ENCODE data around the gene SARDH. TPM values are rescaled to one million over a fixed set of nuclear protein-coding genes. Genes with fewer than 3 reads are reported as not detected.

SARDH gene
- total RNA-seq, 1 experiment from 2014 or later, result 5.6 TPM

DNA sequence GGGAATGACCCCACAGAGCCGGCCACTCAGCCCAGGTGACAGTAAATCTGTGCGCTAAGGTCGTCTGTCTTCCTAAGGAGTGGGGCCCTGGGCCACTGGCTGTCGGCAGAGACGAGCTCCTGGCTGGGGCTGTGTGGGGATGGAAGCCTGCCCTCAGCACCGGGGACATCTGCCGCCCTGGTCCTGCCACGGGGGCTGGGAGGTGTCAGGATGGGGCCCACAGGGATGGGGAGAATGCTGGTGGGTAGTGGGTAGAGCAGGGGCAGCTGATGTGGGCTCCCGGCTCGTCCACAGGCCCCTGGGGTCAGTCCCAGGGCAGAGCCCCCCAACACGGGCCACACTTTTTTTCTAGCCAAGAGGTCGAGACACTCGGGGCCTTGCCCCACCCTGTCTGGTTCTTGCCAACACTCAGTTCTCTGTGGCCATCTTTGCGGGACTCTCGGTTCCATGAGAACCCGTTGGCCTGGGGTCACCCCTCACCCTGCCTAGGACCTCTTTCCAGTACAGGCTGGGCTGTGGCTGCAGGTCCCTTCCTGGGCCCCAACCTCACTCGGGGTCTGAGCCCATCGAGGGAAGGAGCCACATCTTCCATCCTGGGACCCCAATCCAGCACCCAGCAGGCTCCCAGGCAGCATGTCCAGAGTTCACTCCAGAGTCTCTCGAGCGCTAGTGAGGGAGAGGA is 57.0 kb downstream of the SARDH start:
- H3K79me2 ChIP-seq (ENCODE audit: insufficient read depth, low read length), result no peaks in the 10 kb centered on the region
- no peaks in the 10 kb centered on the region for H3K4me1 ChIP-seq (ENCODE audit: control insufficient read depth in 1 of 2, insufficient read depth in 2 of 2, low read length in 2 of 2)
- POLR2A ChIA-PET, result no interaction called here
- no peaks in the 10 kb centered on the region for H3K9me3 ChIP-seq (ENCODE audit: control insufficient read depth in 1 of 2, insufficient read depth in 1 of 2, low read depth in 1 of 2, low read length in 2 of 2)
- no peak overlapping the region for H3K9ac ChIP-seq (ENCODE audit: low read length)
- TF ChIP-seq JUND (IDR thresholded peaks at IDR 0.05) (no peak), RAD21 (IDR thresholded peaks at IDR 0.05; ENCODE audit: low read depth) (no peak), TCF7L2 (IDR thresholded peaks at IDR 0.05; ENCODE audit: borderline replicate concordance, extremely low read depth, insufficient read depth, insufficient read length) (no peak), ELF1 (IDR thresholded peaks at IDR 0.05; ENCODE audit: borderline replicate concordance, low read depth) (no peak), ZFX (IDR thresholded peaks at IDR 0.05) (no peak), EZH2phosphoT487 (IDR thresholded peaks at IDR 0.05; ENCODE audit: borderline replicate concordance) (no peak), CEBPB (IDR thresholded peaks at IDR 0.05; ENCODE audit: low read depth) (no peak)
- TF ChIP-seq, protein P1, sequence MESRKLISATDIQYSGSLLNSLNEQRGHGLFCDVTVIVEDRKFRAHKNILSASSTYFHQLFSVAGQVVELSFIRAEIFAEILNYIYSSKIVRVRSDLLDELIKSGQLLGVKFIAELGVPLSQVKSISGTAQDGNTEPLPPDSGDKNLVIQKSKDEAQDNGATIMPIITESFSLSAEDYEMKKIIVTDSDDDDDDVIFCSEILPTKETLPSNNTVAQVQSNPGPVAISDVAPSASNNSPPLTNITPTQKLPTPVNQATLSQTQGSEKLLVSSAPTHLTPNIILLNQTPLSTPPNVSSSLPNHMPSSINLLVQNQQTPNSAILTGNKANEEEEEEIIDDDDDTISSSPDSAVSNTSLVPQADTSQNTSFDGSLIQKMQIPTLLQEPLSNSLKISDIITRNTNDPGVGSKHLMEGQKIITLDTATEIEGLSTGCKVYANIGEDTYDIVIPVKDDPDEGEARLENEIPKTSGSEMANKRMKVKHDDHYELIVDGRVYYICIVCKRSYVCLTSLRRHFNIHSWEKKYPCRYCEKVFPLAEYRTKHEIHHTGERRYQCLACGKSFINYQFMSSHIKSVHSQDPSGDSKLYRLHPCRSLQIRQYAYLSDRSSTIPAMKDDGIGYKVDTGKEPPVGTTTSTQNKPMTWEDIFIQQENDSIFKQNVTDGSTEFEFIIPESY (IDR thresholded peaks at IDR 0.05; ENCODE audit: extremely low read depth, insufficient replicate concordance, low read length), result no peak
- TF ChIP-seq, protein P2, sequence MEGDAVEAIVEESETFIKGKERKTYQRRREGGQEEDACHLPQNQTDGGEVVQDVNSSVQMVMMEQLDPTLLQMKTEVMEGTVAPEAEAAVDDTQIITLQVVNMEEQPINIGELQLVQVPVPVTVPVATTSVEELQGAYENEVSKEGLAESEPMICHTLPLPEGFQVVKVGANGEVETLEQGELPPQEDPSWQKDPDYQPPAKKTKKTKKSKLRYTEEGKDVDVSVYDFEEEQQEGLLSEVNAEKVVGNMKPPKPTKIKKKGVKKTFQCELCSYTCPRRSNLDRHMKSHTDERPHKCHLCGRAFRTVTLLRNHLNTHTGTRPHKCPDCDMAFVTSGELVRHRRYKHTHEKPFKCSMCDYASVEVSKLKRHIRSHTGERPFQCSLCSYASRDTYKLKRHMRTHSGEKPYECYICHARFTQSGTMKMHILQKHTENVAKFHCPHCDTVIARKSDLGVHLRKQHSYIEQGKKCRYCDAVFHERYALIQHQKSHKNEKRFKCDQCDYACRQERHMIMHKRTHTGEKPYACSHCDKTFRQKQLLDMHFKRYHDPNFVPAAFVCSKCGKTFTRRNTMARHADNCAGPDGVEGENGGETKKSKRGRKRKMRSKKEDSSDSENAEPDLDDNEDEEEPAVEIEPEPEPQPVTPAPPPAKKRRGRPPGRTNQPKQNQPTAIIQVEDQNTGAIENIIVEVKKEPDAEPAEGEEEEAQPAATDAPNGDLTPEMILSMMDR (IDR thresholded peaks at IDR 0.05 in 2 of 3, conservative IDR thresholded peaks at IDR 0.05 in 1 of 3; ENCODE audit: borderline replicate concordance in 1 of 3, insufficient read depth in 1 of 3, low read depth in 2 of 3, low read length in 2 of 3), result no peak
- TF ChIP-seq, protein P3, sequence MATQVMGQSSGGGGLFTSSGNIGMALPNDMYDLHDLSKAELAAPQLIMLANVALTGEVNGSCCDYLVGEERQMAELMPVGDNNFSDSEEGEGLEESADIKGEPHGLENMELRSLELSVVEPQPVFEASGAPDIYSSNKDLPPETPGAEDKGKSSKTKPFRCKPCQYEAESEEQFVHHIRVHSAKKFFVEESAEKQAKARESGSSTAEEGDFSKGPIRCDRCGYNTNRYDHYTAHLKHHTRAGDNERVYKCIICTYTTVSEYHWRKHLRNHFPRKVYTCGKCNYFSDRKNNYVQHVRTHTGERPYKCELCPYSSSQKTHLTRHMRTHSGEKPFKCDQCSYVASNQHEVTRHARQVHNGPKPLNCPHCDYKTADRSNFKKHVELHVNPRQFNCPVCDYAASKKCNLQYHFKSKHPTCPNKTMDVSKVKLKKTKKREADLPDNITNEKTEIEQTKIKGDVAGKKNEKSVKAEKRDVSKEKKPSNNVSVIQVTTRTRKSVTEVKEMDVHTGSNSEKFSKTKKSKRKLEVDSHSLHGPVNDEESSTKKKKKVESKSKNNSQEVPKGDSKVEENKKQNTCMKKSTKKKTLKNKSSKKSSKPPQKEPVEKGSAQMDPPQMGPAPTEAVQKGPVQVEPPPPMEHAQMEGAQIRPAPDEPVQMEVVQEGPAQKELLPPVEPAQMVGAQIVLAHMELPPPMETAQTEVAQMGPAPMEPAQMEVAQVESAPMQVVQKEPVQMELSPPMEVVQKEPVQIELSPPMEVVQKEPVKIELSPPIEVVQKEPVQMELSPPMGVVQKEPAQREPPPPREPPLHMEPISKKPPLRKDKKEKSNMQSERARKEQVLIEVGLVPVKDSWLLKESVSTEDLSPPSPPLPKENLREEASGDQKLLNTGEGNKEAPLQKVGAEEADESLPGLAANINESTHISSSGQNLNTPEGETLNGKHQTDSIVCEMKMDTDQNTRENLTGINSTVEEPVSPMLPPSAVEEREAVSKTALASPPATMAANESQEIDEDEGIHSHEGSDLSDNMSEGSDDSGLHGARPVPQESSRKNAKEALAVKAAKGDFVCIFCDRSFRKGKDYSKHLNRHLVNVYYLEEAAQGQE (IDR thresholded peaks at IDR 0.05; ENCODE audit: low read depth), result no peak
- BruUV-seq (replicated peaks), result no TSS peak
- H3K4me2 ChIP-seq (ENCODE audit: low read length), result no peak overlapping the region
- DNase-seq (ENCODE audit: low read depth, low spot score) (no peak), ATAC-seq (no peak)
- intact Hi-C loops (cut with micrococcal nuclease), result no loop called here
- no peak overlapping the region for H2AFZ ChIP-seq (ENCODE audit: low read depth, low read length, poor library complexity, severe bottlenecking)
- RAD21 ChIA-PET (ENCODE audit: low non-redundant PET in 1 of 2, low total read pairs in 2 of 2, uncharacterized antibody in 2 of 2, unreplicated experiment in 2 of 2), result no interaction called here
- H3K27me3 ChIP-seq (ENCODE audit: insufficient read depth, low read length), result no peaks in the 10 kb centered on the region
- H4K20me1 ChIP-seq (ENCODE audit: insufficient read depth), result no peaks in the 10 kb centered on the region
- H3K36me3 ChIP-seq (ENCODE audit: control insufficient read depth in 1 of 2, insufficient read depth in 2 of 2, low read length in 2 of 2), result no peaks in the 10 kb centered on the region
- CTCF ChIA-PET, result no interaction called here
- no peaks in the 10 kb centered on the region for H3K9me2 ChIP-seq (ENCODE audit: insufficient read depth)
- H3K4me3 ChIP-seq (replicated peaks in 1 of 2; ENCODE audit: low read depth in 1 of 2, low read length in 2 of 2), result no peak overlapping the region
- no peak overlapping the region for H3K27ac ChIP-seq (ENCODE audit: low read depth, low read length)

All from HCT116 (cell line).